ENCODE results near the gene GNPTAB.

Gene GNPTAB

GRCh38 chr12:101845137-101845711 lies 14.5 kb upstream of the GNPTAB start:
- Histone ChIP-seq H2BK15ac (replicated peaks; ENCODE audit: low read depth) (no peak overlapping the region), H2BK5ac (ENCODE audit: low read length) (no peak overlapping the region), H4K5ac (ENCODE audit: low read length) (no peak overlapping the region), H3K4me1 (ENCODE audit: control insufficient read depth, low read depth, low read length) (no peaks in the 10 kb centered on the region), H3K79me1 (ENCODE audit: low read length) (no peaks in the 10 kb centered on the region), H3K27ac (ENCODE audit: low read depth, low read length) (no peak overlapping the region), H3K23ac (ENCODE audit: low read length) (no peak overlapping the region), H3K79me2 (ENCODE audit: control insufficient read depth, insufficient read depth, low read length) (no peaks in the 10 kb centered on the region), H2AK5ac (ENCODE audit: low read length) (no peak overlapping the region), H3K4me3 (ENCODE audit: low read length) (no peak overlapping the region), H3K27me3 (ENCODE audit: insufficient read depth, low read length, poor library complexity) (no peaks in the 10 kb centered on the region), H3K4me2 (ENCODE audit: low read length) (no peak overlapping the region), H2BK120ac (ENCODE audit: low read depth, low read length) (no peak overlapping the region), H3K9ac (ENCODE audit: low read length) (no peak overlapping the region), H3K36me3 (ENCODE audit: control insufficient read depth, insufficient read depth, low read length) (no peaks in the 10 kb centered on the region), H3K18ac (ENCODE audit: low read length) (no peak overlapping the region), H3K4ac (ENCODE audit: low read depth, low read length) (no peak overlapping the region), H3K56ac (ENCODE audit: low read length) (no peak overlapping the region), H4K8ac (ENCODE audit: low read depth, low read length) (no peak overlapping the region)
- no CpG with 5 or more reads among the region's 5 CpGs for WGBS (ENCODE audit: extremely low coverage, insufficient coverage, low lambda C conversion rate)
- DNase-seq, result no peak

- H3K56ac ChIP-seq (ENCODE audit: low read length), result no peak overlapping the region
- no peak overlapping the region for H3K27ac ChIP-seq (ENCODE audit: low read depth, low read length)
- no peak overlapping the region for H3K4me2 ChIP-seq (ENCODE audit: low read length)
- H3K79me2 ChIP-seq (ENCODE audit: control insufficient read depth, insufficient read depth, low read length), result no peaks in the 10 kb centered on the region
- no peak overlapping the region for H2BK15ac ChIP-seq (replicated peaks; ENCODE audit: low read depth)
- H3K18ac ChIP-seq (ENCODE audit: low read length), result no peak overlapping the region
- DNase-seq, result no peak
- H2BK120ac ChIP-seq (ENCODE audit: low read depth, low read length), result no peak overlapping the region
- no peaks in the 10 kb centered on the region for H3K79me1 ChIP-seq (ENCODE audit: low read length)
- no peak overlapping the region for H4K5ac ChIP-seq (ENCODE audit: low read length)
- no peaks in the 10 kb centered on the region for H3K36me3 ChIP-seq (ENCODE audit: control insufficient read depth, insufficient read depth, low read length)
- no peak overlapping the region for H3K4me3 ChIP-seq (ENCODE audit: low read length)
- no peak overlapping the region for H2BK5ac ChIP-seq (ENCODE audit: low read length)
- no peak overlapping the region for H4K8ac ChIP-seq (ENCODE audit: low read depth, low read length)
- H3K4me1 ChIP-seq (ENCODE audit: control insufficient read depth, low read depth, low read length), result no peaks in the 10 kb centered on the region
- H2AK5ac ChIP-seq (ENCODE audit: low read length), result no peak overlapping the region
- H3K4ac ChIP-seq (ENCODE audit: low read depth, low read length), result no peak overlapping the region
- H3K9ac ChIP-seq (ENCODE audit: low read length), result no peak overlapping the region
- no CpG with 5 or more reads among the region's 4 CpGs for WGBS (ENCODE audit: extremely low coverage, insufficient coverage, low lambda C conversion rate)
- no peak overlapping the region for H3K23ac ChIP-seq (ENCODE audit: low read length)
- H3K27me3 ChIP-seq (ENCODE audit: insufficient read depth, low read length, poor library complexity), result no peaks in the 10 kb centered on the region
These were observed 10.3 kb upstream of the GNPTAB start for GRCh38 chr12:101841069-101841468.

GRCh38 chr12:101839324-101840283 lies 8.8 kb upstream of the GNPTAB start:
- no peak overlapping the region for H2AK5ac ChIP-seq (ENCODE audit: low read length)
- H3K4me3 ChIP-seq (ENCODE audit: low read length), result no peak overlapping the region
- no peaks in the 10 kb centered on the region for H3K4me1 ChIP-seq (ENCODE audit: control insufficient read depth, low read depth, low read length)
- H2BK15ac ChIP-seq (replicated peaks; ENCODE audit: low read depth), result no peak overlapping the region
- WGBS (ENCODE audit: extremely low coverage, insufficient coverage, low lambda C conversion rate), result no CpG with 5 or more reads among the region's 6 CpGs
- DNase-seq, result peak; percentile 65
- H4K8ac ChIP-seq (ENCODE audit: low read depth, low read length), result no peak overlapping the region
- no peak overlapping the region for H3K27ac ChIP-seq (ENCODE audit: low read depth, low read length)
- H3K56ac ChIP-seq (ENCODE audit: low read length), result no peak overlapping the region
- no peak overlapping the region for H3K9ac ChIP-seq (ENCODE audit: low read length)
- no peak overlapping the region for H3K23ac ChIP-seq (ENCODE audit: low read length)
- H3K4me2 ChIP-seq (ENCODE audit: low read length), result no peak overlapping the region
- no peaks in the 10 kb centered on the region for H3K79me2 ChIP-seq (ENCODE audit: control insufficient read depth, insufficient read depth, low read length)
- H3K36me3 ChIP-seq (ENCODE audit: control insufficient read depth, insufficient read depth, low read length), result no peaks in the 10 kb centered on the region
- no peak overlapping the region for H4K5ac ChIP-seq (ENCODE audit: low read length)
- no peak overlapping the region for H2BK120ac ChIP-seq (ENCODE audit: low read depth, low read length)
- no peaks in the 10 kb centered on the region for H3K27me3 ChIP-seq (ENCODE audit: insufficient read depth, low read length, poor library complexity)
- H3K79me1 ChIP-seq (ENCODE audit: low read length), result no peaks in the 10 kb centered on the region
- no peak overlapping the region for H2BK5ac ChIP-seq (ENCODE audit: low read length)
- no peak overlapping the region for H3K18ac ChIP-seq (ENCODE audit: low read length)
- H3K4ac ChIP-seq (ENCODE audit: low read depth, low read length), result no peak overlapping the region

DNA sequence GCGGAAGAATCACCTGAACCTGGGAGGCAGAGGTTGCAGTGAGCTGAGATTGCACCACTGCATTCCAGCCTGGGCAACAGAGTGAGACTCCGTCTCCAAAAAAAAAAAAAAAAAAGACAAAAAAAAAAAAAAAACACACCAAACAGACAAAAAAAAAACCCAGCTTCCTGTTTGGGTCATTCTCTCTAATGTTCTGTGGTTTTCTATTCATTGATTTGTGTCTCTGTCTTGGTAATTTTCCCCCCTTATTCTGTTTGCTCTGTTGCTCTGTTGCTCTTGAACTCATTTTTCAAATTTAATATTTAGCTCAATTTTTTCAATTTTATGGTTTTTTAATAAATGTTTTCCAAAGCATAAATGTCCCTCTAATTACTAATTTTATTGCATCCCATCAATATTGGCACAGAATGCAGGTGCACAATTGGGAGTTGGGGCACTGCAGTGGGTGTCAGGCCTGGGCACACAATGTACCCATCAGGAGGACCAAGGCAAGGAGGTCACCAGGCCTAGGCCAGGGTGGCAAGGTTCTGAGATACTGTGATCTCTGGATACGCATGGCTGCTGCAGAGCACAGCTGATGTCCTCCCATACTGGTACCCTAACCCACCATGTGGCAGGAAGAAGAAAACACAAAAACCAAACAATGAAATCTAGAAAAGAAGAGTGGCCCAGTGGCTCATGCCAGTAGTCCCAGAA lies 8.0 kb upstream of the GNPTAB start:
- Histone ChIP-seq H3K4ac (ENCODE audit: low read depth, low read length) (no peak overlapping the region), H4K5ac (ENCODE audit: low read length) (no peak overlapping the region), H3K79me2 (ENCODE audit: control insufficient read depth, insufficient read depth, low read length) (no peaks in the 10 kb centered on the region), H2BK120ac (ENCODE audit: low read depth, low read length) (no peak overlapping the region), H3K23ac (ENCODE audit: low read length) (no peak overlapping the region), H3K27ac (ENCODE audit: low read depth, low read length) (no peak overlapping the region), H2BK5ac (ENCODE audit: low read length) (no peak overlapping the region), H3K4me2 (ENCODE audit: low read length) (no peak overlapping the region), H2BK15ac (replicated peaks; ENCODE audit: low read depth) (no peak overlapping the region), H3K4me1 (ENCODE audit: control insufficient read depth, low read depth, low read length) (no peaks in the 10 kb centered on the region), H3K56ac (ENCODE audit: low read length) (no peak overlapping the region), H4K8ac (ENCODE audit: low read depth, low read length) (no peak overlapping the region), H3K4me3 (ENCODE audit: low read length) (no peak overlapping the region), H3K79me1 (ENCODE audit: low read length) (no peaks in the 10 kb centered on the region), H2AK5ac (ENCODE audit: low read length) (no peak overlapping the region), H3K27me3 (ENCODE audit: insufficient read depth, low read length, poor library complexity) (no peaks in the 10 kb centered on the region), H3K36me3 (ENCODE audit: control insufficient read depth, insufficient read depth, low read length) (no peaks in the 10 kb centered on the region), H3K9ac (ENCODE audit: low read length) (no peak overlapping the region), H3K18ac (ENCODE audit: low read length) (no peak overlapping the region)
- WGBS (ENCODE audit: extremely low coverage, insufficient coverage, low lambda C conversion rate), result no CpG with 5 or more reads among the region's 3 CpGs
- DNase-seq, result no peak

DNA sequence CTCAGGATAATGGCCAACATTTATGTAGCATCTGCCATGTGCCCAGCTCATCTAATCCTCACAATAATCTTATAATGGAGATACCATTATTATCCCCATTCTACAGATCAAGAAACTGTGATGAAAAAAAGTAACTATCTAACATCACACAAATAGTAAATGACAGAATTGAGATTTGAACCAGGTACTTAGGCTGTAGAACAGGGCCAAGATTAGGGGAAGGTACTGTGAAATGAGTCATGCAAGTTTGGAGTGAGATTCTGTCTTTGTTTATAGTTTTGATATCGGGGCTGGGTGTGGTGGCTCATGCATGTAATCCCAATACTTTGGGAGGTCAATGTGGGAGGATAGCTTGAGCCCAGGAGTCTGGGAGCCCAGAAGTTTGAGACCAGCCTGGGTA lies 1.3 kb upstream of the GNPTAB start:
- H2BK5ac ChIP-seq (ENCODE audit: low read length), result no peak overlapping the region
- H4K8ac ChIP-seq (ENCODE audit: low read depth, low read length), result no peak overlapping the region
- H3K4me1 ChIP-seq (ENCODE audit: control insufficient read depth, low read depth, low read length), result no peaks in the 10 kb centered on the region
- no peaks in the 10 kb centered on the region for H3K36me3 ChIP-seq (ENCODE audit: control insufficient read depth, insufficient read depth, low read length)
- H3K18ac ChIP-seq (ENCODE audit: low read length), result no peak overlapping the region
- no peak overlapping the region for H3K4me3 ChIP-seq (ENCODE audit: low read length)
- H3K9ac ChIP-seq (ENCODE audit: low read length), result no peak overlapping the region
- H2BK15ac ChIP-seq (replicated peaks; ENCODE audit: low read depth), result no peak overlapping the region
- no peak overlapping the region for H4K5ac ChIP-seq (ENCODE audit: low read length)
- no peak for DNase-seq
- H2AK5ac ChIP-seq (ENCODE audit: low read length), result no peak overlapping the region
- H3K4me2 ChIP-seq (ENCODE audit: low read length), result no peak overlapping the region
- no peak overlapping the region for H3K27ac ChIP-seq (ENCODE audit: low read depth, low read length)
- H2BK120ac ChIP-seq (ENCODE audit: low read depth, low read length), result no peak overlapping the region
- H3K79me2 ChIP-seq (ENCODE audit: control insufficient read depth, insufficient read depth, low read length), result no peaks in the 10 kb centered on the region
- no peak overlapping the region for H3K56ac ChIP-seq (ENCODE audit: low read length)
- no peaks in the 10 kb centered on the region for H3K27me3 ChIP-seq (ENCODE audit: insufficient read depth, low read length, poor library complexity)
- H3K79me1 ChIP-seq (ENCODE audit: low read length), result no peaks in the 10 kb centered on the region
- H3K23ac ChIP-seq (ENCODE audit: low read length), result no peak overlapping the region
- no CpG with 5 or more reads among the region's 1 CpG for WGBS (ENCODE audit: extremely low coverage, insufficient coverage, low lambda C conversion rate)
- H3K4ac ChIP-seq (ENCODE audit: low read depth, low read length), result no peak overlapping the region
